Measurements from ENCODE around the gene MYMK.

DNA sequence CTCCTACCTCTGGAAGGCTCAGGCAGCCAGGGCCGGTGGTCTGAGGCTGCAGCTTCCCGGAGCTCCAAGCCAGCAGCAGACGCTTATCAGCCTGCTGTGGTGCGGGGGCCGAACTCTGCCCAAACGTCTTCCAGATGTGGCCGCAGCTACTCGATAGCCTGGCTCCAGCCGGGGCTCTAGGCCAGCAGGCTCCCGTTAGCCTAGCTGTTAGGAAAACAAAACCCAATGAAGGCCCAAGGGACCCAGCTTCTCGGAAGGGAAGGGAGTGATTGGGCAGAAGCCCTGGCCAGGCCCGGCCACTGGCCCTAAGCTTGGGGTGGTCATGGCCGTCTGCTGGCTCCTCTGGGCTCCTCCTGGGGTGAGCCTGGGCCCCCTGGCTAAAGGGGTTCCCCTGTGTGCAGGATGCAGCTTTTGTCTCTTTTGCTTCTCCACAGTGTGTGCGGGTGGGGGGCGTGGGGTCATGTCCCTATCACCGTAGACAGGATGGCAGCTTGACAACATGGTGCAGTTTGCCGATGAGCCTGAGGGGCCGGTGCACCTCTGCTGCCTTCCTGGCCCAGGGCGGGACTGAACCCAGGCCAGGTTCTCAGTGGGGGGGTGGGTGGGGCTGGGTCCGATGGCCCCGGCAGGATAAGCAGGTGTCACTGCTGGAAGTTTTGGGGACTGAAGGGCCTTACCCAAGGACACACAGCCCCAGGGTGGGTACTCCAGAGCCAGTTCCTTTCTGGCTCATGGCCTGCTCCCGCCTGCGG lies 18.7 kb downstream of the MYMK start:
- TF ChIP-seq, protein P1, sequence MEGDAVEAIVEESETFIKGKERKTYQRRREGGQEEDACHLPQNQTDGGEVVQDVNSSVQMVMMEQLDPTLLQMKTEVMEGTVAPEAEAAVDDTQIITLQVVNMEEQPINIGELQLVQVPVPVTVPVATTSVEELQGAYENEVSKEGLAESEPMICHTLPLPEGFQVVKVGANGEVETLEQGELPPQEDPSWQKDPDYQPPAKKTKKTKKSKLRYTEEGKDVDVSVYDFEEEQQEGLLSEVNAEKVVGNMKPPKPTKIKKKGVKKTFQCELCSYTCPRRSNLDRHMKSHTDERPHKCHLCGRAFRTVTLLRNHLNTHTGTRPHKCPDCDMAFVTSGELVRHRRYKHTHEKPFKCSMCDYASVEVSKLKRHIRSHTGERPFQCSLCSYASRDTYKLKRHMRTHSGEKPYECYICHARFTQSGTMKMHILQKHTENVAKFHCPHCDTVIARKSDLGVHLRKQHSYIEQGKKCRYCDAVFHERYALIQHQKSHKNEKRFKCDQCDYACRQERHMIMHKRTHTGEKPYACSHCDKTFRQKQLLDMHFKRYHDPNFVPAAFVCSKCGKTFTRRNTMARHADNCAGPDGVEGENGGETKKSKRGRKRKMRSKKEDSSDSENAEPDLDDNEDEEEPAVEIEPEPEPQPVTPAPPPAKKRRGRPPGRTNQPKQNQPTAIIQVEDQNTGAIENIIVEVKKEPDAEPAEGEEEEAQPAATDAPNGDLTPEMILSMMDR (IDR thresholded peaks at IDR 0.05; ENCODE audit: low read depth, low read length, poor library complexity, severe bottlenecking), result no peak
- TF ChIP-seq EZH2phosphoT487 (IDR thresholded peaks at IDR 0.05; ENCODE audit: borderline replicate concordance, low read length), result no peak

All from DOHH2 (cell line).